H9 (cell line): ENCODE measurements around the gene SEMA3D. TPM values are rescaled to one million over a fixed set of nuclear protein-coding genes. Genes with fewer than 3 reads are reported as not detected.

Experiments used
- DNase-seq: peaks from one replicate; pipeline ENCODE4 v3.0.0-alpha.2; 2017
- H2AFZ ChIP-seq: one replicate; pipeline ENCODE4 v1.6.1; 2013; ENCODE audit warnings: mild to moderate bottlenecking, low read length, control low read depth, moderate library complexity
- H2AK5ac ChIP-seq: 2 replicates; pipeline ENCODE4 v1.6.1; 2013; ENCODE audit warnings: low read length, control low read depth, mixed read lengths; ENCODE audit not compliant: insufficient read length
- H2BK120ac ChIP-seq: one replicate; pipeline ENCODE4 v1.6.1; 2013; ENCODE audit warnings: low read depth, mild to moderate bottlenecking, low read length, control low read depth, inconsistent platforms; ENCODE audit not compliant: poor library complexity, severe bottlenecking
- H2BK12ac ChIP-seq: 2 replicates; pipeline ENCODE4 v1.6.1; 2013; ENCODE audit warnings: low read length, control low read depth, mixed read lengths, low read depth; ENCODE audit not compliant: insufficient read length
- H2BK15ac ChIP-seq: 2 replicates; pipeline ENCODE4 v1.6.1; 2013; ENCODE audit warnings: low read depth, low read length, control low read depth
- H2BK20ac ChIP-seq: one replicate; pipeline ENCODE4 v1.6.1; 2013; ENCODE audit warnings: low read depth, mild to moderate bottlenecking, low read length, control low read depth, inconsistent platforms; ENCODE audit not compliant: poor library complexity, severe bottlenecking
- H2BK5ac ChIP-seq: 2 replicates; pipeline ENCODE4 v1.6.1; 2013; ENCODE audit warnings: low read length, control low read depth, mixed read lengths; ENCODE audit not compliant: insufficient read length
- H3K14ac ChIP-seq: 2 replicates; pipeline ENCODE4 v1.6.1; 2013; ENCODE audit warnings: low read length, control low read depth; ENCODE audit not compliant: insufficient read depth
- H3K18ac ChIP-seq: 2 replicates; pipeline ENCODE4 v1.6.1; 2013; ENCODE audit warnings: low read depth, mild to moderate bottlenecking, mixed read lengths, low read length, control low read depth; ENCODE audit not compliant: insufficient read length
- H3K23ac ChIP-seq: 2 replicates; pipeline ENCODE4 v1.6.1; 2013; ENCODE audit warnings: low read length, control low read depth, mixed read lengths, low read depth; ENCODE audit not compliant: insufficient read length
- H3K23me2 ChIP-seq: 2 replicates; pipeline ENCODE4 v1.6.1; 2013; ENCODE audit warnings: low read depth, mild to moderate bottlenecking, mixed read lengths, low read length, control low read depth; ENCODE audit not compliant: insufficient read length, poor library complexity, severe bottlenecking
- H3K27ac ChIP-seq: 2 replicates; pipeline ENCODE4 v1.5.1; 2013; ENCODE audit warnings: low read length, control low read depth, mixed read lengths, low read depth; ENCODE audit not compliant: insufficient read length
- H3K27me3 ChIP-seq: 2 replicates; pipeline ENCODE4 v1.6.1; 2013; ENCODE audit warnings: low read length, control low read depth, inconsistent platforms; ENCODE audit not compliant: insufficient read depth
- H3K4ac ChIP-seq: 2 replicates; pipeline ENCODE4 v1.6.1; 2013; ENCODE audit warnings: low read depth, mild to moderate bottlenecking, control low read depth, inconsistent platforms, low read length, moderate library complexity
- H3K4me1 ChIP-seq: 2 replicates; pipeline ENCODE4 v1.6.1; 2013; ENCODE audit warnings: low read length, control low read depth, inconsistent platforms; ENCODE audit not compliant: insufficient read depth
- H3K4me2 ChIP-seq: 2 replicates; pipeline ENCODE4 v1.6.1; 2013; ENCODE audit warnings: low read length, control low read depth, mixed read lengths; ENCODE audit not compliant: insufficient read length, insufficient read depth
- H3K56ac ChIP-seq: 2 replicates; pipeline ENCODE4 v1.6.1; 2013; ENCODE audit warnings: low read depth, mild to moderate bottlenecking, mixed read lengths, low read length, control low read depth; ENCODE audit not compliant: insufficient read length
- H3K79me1 ChIP-seq: 2 replicates; pipeline ENCODE4 v1.6.1; 2013; ENCODE audit warnings: low read depth, mild to moderate bottlenecking, moderate library complexity, low read length, control low read depth, inconsistent platforms; ENCODE audit not compliant: insufficient read depth, poor library complexity, severe bottlenecking
- H3K79me2 ChIP-seq: 2 replicates; pipeline ENCODE4 v1.6.1; 2013; ENCODE audit warnings: low read length, control low read depth, inconsistent platforms; ENCODE audit not compliant: insufficient read depth
- H3K9ac ChIP-seq: 2 replicates; pipeline ENCODE4 v1.6.1; 2013; ENCODE audit warnings: low read length, control low read depth, mixed read lengths; ENCODE audit not compliant: insufficient read length; ENCODE audit errors: extremely low read depth
- H3K9me3 ChIP-seq: one replicate; pipeline ENCODE4 v1.6.1; 2013; ENCODE audit warnings: low read depth, low read length, inconsistent platforms; ENCODE audit not compliant: control insufficient read depth
- H3T11ph ChIP-seq: one replicate; pipeline ENCODE4 v1.6.1; 2013; ENCODE audit warnings: mild to moderate bottlenecking, low read length, control low read depth, inconsistent platforms
- H4K20me1 ChIP-seq: one replicate; pipeline ENCODE4 v1.6.1; 2013; ENCODE audit not compliant: control insufficient read depth, insufficient read length, insufficient read depth
- H4K5ac ChIP-seq: 2 replicates; pipeline ENCODE4 v1.6.1; 2013; ENCODE audit warnings: low read depth, mild to moderate bottlenecking, mixed read lengths, low read length, control low read depth; ENCODE audit not compliant: insufficient read length
- H4K8ac ChIP-seq: replicated peaks from 2 replicates; pipeline ENCODE4 v1.6.1; 2013; ENCODE audit warnings: low read length, control low read depth, mixed read lengths, low read depth; ENCODE audit not compliant: insufficient read length
- H4K91ac ChIP-seq: 2 replicates; pipeline ENCODE4 v1.6.1; 2013; ENCODE audit warnings: low read depth, mild to moderate bottlenecking, moderate library complexity, mixed read lengths, low read length, control low read depth; ENCODE audit not compliant: insufficient read length
- H3K27ac Mint-ChIP-seq, 3 experiments: 2 replicates in 2 of 3; 3 replicates in 1 of 3; pipeline ENCODE4 v1.8.0; 2020 to 2021; ENCODE audit warnings: mixed read lengths in 3 of 3, mild to moderate bottlenecking in 1 of 3, moderate library complexity in 1 of 3
- H3K27me3 Mint-ChIP-seq: 2 replicates; pipeline ENCODE4 v1.8.0; 2021; ENCODE audit warnings: low read depth, mild to moderate bottlenecking, moderate library complexity, mixed read lengths
- H3K36me3 Mint-ChIP-seq, 3 experiments: 2 replicates in 2 of 3; 3 replicates in 1 of 3; pipeline ENCODE4 v1.8.0; 2020 to 2021; ENCODE audit warnings: low read depth in 3 of 3, mixed read lengths in 3 of 3; ENCODE audit not compliant: insufficient read depth in 1 of 3
- H3K4me1 Mint-ChIP-seq, 2 experiments: 2 replicates each; pipeline ENCODE4 v1.8.0; 2020; ENCODE audit warnings: mixed read lengths in 2 of 2
- H3K4me3 Mint-ChIP-seq, 2 experiments: 2 replicates in 1 of 2; 3 replicates in 1 of 2; pipeline ENCODE4 v1.8.0; 2020 to 2021; ENCODE audit warnings: mild to moderate bottlenecking in 2 of 2, mixed read lengths in 2 of 2, moderate library complexity in 1 of 2
- H3K9me3 Mint-ChIP-seq, 2 experiments: 2 replicates in 1 of 2; 3 replicates in 1 of 2; pipeline ENCODE4 v1.8.0; 2020; ENCODE audit warnings: mild to moderate bottlenecking in 2 of 2, mixed read lengths in 2 of 2, moderate library complexity in 1 of 2
- total RNA-seq: library from RNA; stranded (reverse); gene quantifications from 2 replicates; pipeline ENCODE4 v1.2.1, GENCODE V29; 2021
- TF ChIP-seq, protein P1 (sequence below): fragments of 200-600 bp; sonication (generic); conservative IDR thresholded peaks from 3 replicates; pipeline ENCODE4 v1.8.0; 2021; ENCODE audit warnings: antibody characterized with exemption, mild to moderate bottlenecking

Gene SEMA3D
- total RNA-seq, 1 experiment from 2014 or later: 5.4 TPM

DNA sequence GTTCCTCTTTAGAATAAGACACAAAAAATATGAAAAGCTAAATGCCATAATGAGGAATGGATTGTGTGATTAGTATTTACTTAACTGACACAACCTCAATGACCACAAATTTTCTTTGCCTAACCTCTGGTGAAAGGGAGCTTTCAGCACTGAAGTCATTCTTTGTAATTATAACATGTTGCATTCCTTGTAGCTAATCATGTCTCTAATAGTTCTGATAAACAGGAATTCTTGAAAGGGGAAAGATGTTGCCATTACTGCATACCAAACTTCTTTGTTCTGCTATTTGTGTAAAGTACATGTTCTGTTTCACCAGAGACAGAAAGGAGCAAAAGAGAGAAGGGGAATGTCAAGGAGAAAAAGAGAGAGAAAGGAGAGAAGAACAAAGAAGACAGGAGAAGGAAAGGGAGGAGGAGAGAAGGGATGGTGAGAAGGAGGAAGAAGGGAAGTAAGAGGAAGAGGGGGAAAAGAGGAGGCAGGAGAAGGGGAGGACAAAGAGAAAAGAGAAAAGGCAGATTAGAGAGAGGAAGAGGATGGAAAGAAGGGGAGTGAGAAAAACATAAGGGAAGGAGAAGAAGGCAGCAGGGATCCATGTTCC lies 120.9 kb downstream of the SEMA3D start:
- no peak overlapping the region for H2BK12ac ChIP-seq
- Mint-ChIP-seq H3K4me3 (no peak overlapping the region), H3K36me3 (no peaks in the 10 kb centered on the region), H3K9me3 (no peaks in the 10 kb centered on the region), H3K27ac (no peak overlapping the region; a peak in 1 of 7 replicates), H3K4me1 (peaks cover 6 to 15% of the 10 kb centered on the region in 2 experiments; a peak in 3 of 4 replicates), H3K27me3 (no peaks in the 10 kb centered on the region)
- no peak overlapping the region for H4K91ac ChIP-seq
- no peak for DNase-seq
- H2BK15ac ChIP-seq: no peak overlapping the region
- no peaks in the 10 kb centered on the region for H3K79me2 ChIP-seq
- H4K20me1 ChIP-seq: no peaks in the 10 kb centered on the region
- H3K27me3 ChIP-seq: no peaks in the 10 kb centered on the region
- no peaks in the 10 kb centered on the region; the same call in 1 of the 2 replicates for H3K4me1 ChIP-seq
- H3K79me1 ChIP-seq: no peaks in the 10 kb centered on the region
- no peak overlapping the region for H3T11ph ChIP-seq
- H3K18ac ChIP-seq: no peak overlapping the region
- H4K5ac ChIP-seq: no peak overlapping the region
- H3K23ac ChIP-seq: no peak overlapping the region
- H3K23me2 ChIP-seq: no peaks in the 10 kb centered on the region
- H3K4me2 ChIP-seq: no peak overlapping the region
- H3K56ac ChIP-seq: no peak overlapping the region
- no peak overlapping the region for H2BK5ac ChIP-seq
- no peak overlapping the region for H3K9ac ChIP-seq
- TF ChIP-seq, protein P1, sequence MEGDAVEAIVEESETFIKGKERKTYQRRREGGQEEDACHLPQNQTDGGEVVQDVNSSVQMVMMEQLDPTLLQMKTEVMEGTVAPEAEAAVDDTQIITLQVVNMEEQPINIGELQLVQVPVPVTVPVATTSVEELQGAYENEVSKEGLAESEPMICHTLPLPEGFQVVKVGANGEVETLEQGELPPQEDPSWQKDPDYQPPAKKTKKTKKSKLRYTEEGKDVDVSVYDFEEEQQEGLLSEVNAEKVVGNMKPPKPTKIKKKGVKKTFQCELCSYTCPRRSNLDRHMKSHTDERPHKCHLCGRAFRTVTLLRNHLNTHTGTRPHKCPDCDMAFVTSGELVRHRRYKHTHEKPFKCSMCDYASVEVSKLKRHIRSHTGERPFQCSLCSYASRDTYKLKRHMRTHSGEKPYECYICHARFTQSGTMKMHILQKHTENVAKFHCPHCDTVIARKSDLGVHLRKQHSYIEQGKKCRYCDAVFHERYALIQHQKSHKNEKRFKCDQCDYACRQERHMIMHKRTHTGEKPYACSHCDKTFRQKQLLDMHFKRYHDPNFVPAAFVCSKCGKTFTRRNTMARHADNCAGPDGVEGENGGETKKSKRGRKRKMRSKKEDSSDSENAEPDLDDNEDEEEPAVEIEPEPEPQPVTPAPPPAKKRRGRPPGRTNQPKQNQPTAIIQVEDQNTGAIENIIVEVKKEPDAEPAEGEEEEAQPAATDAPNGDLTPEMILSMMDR: no peak
- H2BK120ac ChIP-seq: no peak overlapping the region
- H3K27ac ChIP-seq: no peak overlapping the region
- no peak overlapping the region for H4K8ac ChIP-seq
- no peak overlapping the region for H2AK5ac ChIP-seq
- H3K4ac ChIP-seq: no peak overlapping the region
- H2AFZ ChIP-seq: no peak overlapping the region
- no peaks in the 10 kb centered on the region for H3K9me3 ChIP-seq
- no peak overlapping the region for H3K14ac ChIP-seq
- no peak overlapping the region for H2BK20ac ChIP-seq
